CD4-positive, alpha-beta T cell treated with Interferon gamma for 1 hour (primary cell): Measurements from ENCODE around the gene SELENBP1.
A peak's percentile ranks its signal among the peaks of the same experiment; 100 is the strongest.
"Not testable (repeated sequence)": the region's sequence is repeated elsewhere in the genome, so short reads cannot be mapped to it uniquely, and the experiment has no call there.

Source experiments
- DNase-seq: peaks from one replicate; pipeline ENCODE4 v3.0.0-alpha.2; 2020

Gene SELENBP1

DNA sequence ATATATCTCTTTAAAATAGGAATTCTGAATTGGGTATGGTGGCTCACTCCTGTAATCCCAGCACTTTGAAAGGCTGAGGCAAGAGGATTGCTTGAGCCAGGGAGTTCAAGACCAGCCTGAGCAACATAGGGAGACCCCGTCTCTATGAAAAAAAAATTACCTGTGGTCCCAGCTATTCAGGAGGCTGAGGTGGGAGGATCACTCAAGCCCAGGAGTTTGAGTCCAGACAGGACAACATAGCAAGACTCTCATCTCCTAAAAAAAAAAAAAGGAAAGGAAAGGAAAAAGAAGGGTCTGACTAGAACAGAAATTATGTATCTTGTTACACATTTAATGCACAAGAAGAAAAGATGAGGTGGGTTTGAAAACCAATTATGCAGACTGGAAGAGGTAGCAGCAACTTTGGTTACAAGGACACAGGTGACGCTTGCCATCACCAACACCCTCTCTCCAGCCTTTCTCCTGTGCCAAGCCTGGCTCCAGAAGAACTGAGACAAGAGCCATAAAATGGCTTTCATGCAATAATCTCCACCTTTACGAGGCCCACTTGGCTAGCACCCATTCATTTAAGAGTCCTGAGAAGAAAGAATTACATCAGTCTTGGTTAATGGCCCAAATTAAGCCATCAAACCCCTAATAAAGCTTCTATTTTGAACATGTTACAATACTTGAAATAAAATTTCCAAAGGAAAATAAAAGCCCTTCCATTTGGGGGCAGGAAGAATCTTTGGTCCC is 4.8 kb upstream of the SELENBP1 start:
- DNase-seq, result no peak

DNA sequence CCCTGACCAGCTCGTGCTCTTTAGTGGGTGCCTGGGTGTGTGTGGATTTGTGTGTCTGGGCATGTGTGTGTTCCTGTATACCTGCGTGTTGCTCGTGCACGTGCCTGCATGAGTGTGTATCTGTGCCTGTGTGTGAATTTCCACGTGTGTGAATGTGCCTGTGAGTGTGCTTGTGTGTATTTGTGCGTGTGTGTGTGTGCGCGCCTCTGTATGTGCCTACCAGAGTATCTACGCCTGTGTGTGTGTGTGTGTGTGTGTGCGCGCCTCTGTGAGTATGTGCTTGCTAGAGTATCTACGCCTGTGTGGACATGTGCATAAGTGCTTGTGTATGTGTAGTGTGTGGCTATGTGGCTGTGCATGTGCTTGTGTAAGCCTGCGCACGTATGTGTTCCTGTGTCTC is 691 bp upstream of the SELENBP1 start:
- no peak for DNase-seq

- DNase-seq, result no peak
These were observed 991 bp downstream of the SELENBP1 start for GRCh38 chr1:151371370-151372057.

DNA sequence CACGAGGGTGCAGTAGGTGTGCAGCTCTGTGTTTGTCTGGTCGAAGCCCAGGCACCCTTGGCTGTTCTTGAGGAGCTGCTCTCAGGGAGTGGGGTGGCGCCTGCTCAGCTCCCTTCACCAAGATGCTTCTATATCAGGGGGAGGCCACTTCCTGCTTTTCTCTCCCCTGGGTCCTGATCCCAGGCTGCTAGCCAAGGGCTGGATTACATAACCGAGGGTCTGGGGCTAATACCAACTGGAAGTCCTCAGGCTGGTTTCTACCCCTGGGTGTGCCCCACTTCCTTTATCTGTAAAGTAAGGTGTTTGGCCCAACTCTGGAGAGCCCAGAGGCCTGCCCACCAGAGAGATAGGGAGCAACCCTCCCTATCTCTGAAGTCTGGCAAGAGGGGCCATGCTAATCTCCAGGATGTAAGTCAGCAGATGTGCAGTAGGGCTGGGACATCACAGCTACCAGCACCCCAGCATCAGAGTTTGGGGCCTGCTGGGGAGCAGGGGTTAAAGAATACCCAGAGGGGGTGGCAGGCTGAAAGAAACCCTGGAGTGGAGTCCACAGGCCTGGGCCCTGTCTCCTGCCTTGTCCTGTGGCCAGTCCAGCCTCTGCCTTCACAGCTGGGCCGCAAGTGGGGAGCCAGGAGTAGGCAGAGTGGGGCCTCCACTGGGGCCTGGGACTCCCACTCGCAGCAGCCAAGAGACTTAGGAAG is 2.1 kb downstream of the SELENBP1 start:
- DNase-seq, result no peak

GRCh38 chr1:151369621-151370048 is 2.9 kb downstream of the SELENBP1 start:
- no peak for DNase-seq

DNA sequence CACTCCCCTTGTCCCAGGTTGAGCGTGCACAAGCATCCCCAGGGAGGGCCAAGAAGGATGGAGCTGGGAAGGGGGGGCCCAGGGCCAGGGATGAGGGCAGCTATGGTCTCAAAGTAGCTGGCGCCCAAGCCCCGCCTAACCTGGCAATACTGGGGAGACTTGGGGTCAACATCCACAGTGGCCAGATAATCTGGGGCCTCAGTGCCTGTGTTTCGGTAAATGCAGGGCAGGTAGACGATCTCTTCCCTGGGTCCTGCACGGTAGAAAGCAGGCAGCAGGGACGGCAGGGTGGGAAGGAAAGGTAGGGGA is 3.2 kb downstream of the SELENBP1 start:
- no peak for DNase-seq

DNA sequence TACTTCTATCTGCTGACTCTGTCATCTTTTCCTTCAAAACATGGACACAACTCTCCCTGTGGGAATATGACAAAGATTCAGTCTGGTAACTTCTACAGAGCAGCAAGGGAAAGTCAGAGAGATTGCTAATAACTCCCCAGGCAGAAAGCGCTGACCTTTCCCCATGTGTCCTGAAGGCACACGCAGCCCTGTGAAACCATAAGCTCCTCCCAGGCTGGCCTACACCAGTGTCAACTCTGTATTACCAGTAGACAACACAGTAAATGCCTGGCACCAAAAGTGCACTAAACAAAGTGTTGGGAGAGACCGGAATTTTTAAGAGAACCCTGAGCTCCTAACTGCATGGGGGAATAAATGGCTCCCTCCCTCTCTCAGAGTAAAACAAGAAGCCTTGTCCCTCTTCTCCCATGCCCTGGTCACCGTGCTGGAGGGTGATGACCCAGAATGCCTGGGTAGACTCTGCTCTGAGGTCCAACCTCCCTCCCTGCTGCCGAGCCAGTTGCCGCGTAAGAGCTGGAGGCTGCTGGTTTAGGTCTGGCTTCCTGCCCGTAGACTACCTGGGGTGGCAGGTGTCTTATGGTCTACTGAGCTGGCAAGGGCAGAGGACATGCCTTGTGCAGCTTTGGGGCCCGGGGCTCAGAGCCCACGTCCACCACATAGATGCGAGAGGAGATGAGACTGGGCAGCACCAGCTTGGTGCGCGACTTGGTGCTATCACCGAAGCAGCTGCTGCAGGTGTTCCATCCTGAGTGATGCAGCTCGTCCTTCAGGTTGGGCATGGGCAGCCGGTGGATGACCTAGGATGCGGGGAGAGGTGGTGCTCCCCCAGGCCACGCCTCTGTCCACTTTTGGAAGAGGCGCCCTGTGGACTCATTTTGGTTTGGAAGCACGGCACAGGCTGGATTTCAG is 3.9 kb downstream of the SELENBP1 start:
- no peak for DNase-seq

DNA sequence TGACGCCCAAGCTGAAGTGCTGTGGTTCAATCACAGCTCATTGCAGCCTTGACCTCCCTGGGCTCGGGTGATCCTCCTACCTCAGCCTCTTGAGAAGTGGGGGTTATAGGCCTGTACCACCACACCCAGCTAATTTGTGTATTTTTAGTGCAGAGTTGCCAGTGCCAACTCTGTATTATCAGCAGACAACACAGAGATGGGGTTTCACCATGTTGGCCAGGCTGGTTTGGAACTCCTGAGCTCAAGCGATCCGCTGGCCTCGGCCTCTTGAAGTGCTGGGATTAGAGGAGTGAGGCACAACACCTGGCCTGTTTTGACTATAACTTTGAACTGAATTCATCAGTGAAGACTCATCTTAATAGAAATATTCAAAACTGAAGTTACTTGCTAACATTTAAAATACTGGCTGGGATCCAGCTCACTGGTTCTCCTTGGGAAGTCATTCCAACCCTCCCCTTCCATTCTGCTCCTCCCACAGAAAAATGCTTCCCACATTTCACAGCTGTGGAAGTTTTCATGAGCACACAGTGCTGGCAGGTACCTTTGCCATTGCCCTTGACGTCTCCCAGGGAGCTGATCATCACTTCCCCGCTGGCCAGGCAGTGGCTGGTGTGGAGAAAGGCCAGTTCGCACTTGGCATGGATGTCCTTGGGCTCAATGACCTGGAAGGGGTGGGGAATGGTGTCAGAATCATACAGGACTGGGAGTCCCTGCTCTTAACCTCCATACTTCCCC is 4.7 kb downstream of the SELENBP1 start:
- no peak for DNase-seq

- DNase-seq, result no peak
These were observed 7.5 kb downstream of the SELENBP1 start for GRCh38 chr1:151364996-151365395.

DNA sequence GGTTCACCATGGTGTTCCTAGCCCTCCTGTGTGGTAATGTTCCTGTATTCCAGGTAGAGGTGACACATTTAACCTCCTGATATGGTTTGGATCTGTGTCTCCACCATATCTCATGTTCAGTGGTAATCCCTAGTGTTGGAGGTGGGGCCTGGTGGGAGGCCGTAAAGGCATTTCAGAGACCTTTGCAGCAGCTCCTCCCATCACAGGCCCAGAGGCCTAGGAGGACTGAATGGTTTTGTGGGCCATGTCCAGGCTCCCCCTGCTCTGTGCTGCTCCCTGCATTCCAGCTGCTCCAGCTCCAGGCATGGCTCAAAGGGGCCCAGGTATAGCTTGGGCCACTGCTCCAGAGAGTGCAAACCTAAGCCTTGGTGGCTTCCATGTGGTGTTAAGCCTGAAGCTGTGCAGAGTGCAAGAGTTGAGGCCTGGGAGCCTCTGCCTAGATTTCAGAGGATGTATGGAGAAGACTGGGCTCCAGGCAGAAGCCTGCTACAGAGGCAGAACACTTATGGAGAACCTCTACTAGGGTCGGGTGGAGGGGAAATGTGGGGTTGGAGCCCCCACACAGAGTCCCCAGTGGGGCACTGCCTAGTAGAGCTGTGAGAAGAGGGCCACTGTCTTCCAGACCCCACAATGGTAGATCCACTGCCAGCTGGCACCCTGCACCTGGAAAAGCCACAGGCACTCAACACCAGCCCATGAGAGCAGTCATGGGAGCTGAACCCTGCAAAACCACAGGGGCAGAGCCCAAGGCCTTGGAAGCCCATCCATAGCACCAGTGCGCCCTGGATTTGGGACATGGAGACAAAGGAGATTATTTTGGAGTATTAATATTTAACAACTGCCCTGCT is 10.0 kb downstream of the SELENBP1 start:
- DNase-seq, result no peak

GRCh38 chr1:151361883-151362282 is 10.6 kb downstream of the SELENBP1 start:
- no peak for DNase-seq

GRCh38 chr1:151356696-151357095 is 15.8 kb downstream of the SELENBP1 start:
- DNase-seq, result no peak

GRCh38 chr1:151352021-151352718 is 20.3 kb downstream of the SELENBP1 start:
- no peak for DNase-seq

DNA sequence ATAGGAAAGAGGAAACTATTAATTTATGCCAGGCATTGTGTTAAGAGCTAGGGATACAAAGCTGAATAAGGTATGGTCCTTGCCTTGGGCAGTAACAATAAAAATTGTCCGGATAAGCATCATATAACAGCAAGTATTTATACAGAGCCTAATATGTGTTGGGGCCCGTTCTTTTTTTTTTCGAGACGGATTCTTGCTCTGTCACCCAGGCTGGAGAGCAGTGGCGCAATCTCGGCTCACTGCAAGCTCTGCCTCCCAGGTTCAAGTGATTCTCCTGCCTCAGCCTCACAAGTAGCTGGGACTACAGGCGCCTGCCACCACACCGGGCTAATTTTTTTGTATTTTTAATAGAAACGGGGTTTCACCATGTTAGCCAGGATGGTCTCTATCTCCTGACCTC is 22.2 kb downstream of the SELENBP1 start:
- not testable (repeated sequence) for DNase-seq

GRCh38 chr1:151347523-151348246 is 24.8 kb downstream of the SELENBP1 start:
- DNase-seq, result no peak

GRCh38 chr1:151346769-151347522 is 25.6 kb downstream of the SELENBP1 start, which contains the start of gene RFX5:
Gene RFX5 (minus strand): TSS chr1:151347252. CDS start chr1:151346320, 932 bp downstream.
- peak; percentile 98 for DNase-seq

DNA sequence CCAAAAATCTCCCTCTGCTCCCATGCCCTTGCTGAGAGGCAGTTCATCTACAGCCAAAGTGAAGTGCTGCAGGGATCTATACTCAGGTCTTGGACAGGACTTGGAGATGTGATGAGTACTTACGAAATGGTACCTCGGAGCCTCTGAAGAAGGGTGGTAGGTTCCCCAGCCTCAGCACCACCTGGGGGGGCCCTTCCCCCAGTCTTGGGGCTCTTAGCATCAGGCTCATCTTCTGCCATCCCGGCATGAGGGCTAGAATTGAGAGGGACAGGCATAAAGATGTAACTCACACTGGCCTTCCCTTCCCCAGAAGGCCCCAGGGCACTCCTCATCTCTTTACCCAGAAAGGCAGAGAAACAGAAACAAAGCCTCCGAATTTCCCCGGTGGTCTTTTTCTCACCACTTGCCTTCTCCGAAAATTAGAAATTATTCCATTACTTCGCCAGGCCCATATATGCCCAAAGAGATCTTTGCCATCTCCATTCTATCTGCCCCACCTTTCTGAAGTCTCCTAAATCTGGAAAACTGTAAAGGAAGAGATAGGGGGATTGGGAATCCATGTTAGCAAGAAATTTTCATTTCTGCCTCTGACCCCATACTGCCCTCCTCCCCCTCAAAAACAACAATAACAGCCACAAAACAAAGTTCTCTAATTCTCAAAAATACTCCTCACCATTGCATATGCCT is 26.3 kb downstream of the SELENBP1 start:
- DNase-seq, result no peak

GRCh38 chr1:151344291-151344690 is 28.2 kb downstream of the SELENBP1 start:
- no peak for DNase-seq
